ENCODE measurements around the gene PABPN1.
A peak's percentile ranks its signal among the peaks of the same experiment; 100 is the strongest.
"Not testable (repeated sequence)": the region's sequence is repeated elsewhere in the genome, so short reads cannot be mapped to it uniquely, and the experiment has no call there.

The PABPN1 gene

GRCh38 chr14:23301969-23302289 lies 19.3 kb upstream of the PABPN1 start:
- DNase-seq = no peak

GRCh38 chr14:23302290-23303225 lies 18.7 kb upstream of the PABPN1 start, which contains the start of gene PPP1R3E:
Gene PPP1R3E, minus strand, starts transcription at chr14:23302859. Its CDS starts 283 bp downstream, at chr14:23302576.
- peak; percentile 100 for DNase-seq

DNA sequence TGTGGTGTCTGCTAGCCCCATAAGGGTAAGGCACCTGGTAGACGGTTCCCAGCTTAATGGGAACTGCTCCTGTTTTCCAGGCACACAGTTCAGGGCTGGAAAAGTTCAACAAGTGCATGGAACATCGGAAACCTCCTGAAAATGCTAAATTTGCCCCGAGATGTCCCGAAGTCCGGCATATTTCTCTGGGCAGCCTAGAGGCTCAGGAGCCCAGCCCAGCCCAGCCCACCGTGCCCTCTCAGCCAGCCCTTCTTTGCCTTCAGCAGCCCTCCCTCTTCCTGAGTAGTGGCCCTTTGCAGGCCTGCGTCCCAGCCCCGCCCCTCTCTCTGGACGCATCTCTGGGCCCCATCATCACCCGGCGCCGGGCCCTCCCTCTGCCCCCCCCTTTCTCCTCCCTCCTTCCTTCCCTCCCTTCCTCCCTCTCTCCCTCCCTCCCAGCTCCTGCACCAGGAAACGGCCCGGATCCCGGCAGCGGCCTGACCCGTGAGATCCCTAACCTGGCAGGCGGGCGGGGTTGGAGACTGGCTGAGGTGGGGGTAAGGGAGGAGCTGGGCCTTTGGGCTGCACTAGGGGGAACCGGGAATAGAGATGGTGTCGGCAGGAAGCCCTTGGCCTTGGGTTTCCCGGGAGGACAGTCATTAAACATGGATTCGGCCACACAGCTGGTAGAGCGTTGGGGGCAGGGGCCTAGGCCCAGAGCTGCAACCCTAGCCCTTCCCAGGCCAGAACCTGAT lies 14.7 kb upstream of the PABPN1 start, which contains the start of gene BCL2L2:
Gene BCL2L2, plus strand, starts transcription at position 422 of the 734 bp plus-strand sequence. CDS start 935 bp downstream, outside the sequence.
- peak; percentile 100 for DNase-seq

- no peak for DNase-seq
Observed at GRCh38 chr14:23307146-23307530, 14.1 kb upstream of the PABPN1 start.

DNA sequence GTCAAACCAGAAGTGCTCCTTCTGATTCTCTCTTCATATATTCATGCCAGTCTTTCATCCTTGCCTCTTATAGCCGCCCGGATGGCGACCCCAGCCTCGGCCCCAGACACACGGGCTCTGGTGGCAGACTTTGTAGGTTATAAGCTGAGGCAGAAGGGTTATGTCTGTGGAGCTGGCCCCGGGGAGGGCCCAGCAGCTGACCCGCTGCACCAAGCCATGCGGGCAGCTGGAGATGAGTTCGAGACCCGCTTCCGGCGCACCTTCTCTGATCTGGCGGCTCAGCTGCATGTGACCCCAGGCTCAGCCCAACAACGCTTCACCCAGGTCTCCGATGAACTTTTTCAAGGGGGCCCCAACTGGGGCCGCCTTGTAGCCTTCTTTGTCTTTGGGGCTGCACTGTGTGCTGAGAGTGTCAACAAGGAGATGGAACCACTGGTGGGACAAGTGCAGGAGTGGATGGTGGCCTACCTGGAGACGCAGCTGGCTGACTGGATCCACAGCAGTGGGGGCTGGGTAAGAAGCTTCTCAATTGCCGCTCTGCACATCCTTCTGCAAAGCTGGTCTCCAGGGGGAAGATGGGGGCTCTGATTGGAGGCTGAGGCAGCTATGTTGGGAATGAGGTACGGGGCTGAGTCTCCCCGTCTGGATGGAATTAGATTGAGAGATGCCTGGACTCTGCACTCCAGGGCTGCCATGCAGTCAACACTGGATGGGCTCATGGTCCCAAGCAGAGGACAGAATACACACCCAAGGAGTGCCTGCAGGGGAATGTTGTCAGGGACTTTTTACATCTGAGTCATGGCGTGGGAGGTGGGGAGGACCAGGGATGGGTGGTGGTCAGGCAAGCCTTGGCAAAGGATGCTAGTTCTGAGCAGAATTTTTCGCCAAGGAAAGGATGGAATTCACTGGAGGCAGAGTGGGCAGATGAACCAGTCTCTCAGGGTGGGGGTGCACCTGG lies 13.3 kb upstream of the PABPN1 start:
- DNase-seq = no peak

GRCh38 chr14:23308721-23309445 lies 12.4 kb upstream of the PABPN1 start:
- no peak for DNase-seq

- no peak for DNase-seq
Observed at GRCh38 chr14:23310546-23310945, 10.7 kb upstream of the PABPN1 start.

GRCh38 chr14:23316300-23316699 lies 5.0 kb upstream of the PABPN1 start:
- DNase-seq = no peak

DNA sequence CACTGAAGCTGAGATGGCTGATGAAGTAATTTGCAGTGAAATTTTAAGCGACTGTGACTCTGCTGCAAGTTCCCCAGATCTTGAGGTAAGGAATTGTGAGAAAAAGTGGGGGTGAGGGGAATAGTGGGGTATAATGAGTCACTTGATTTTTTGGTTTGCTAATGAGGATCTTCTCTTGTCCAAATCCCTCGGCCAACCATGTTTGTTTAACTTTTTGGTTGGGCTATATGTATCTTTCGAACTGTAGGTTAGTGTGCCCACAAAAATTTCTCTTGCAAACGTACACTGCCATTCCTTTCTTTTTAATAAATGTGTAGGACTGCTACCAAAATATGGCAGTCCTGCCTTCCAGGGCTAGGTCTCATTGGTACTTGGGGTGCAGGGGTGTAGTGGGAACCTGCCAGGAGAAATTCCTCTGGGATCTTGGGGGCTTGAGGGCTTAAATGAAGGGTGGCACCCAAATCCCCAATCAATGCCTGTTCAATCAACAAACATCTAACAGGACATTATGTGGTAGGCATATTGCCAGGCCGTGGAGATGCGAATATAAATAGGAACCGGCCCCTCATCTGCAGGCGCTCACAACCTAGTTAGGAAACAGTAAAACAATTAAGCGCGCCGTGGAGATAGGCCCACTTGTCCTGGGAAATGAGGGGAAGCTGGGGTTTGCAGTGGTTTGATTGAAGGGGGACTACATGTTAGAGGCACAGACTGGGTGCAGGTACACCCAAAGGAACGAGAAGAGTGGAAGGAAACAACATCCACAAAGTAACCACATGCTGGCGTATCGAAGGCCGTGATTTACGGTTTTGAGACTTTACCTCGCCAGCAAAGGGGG lies 1.3 kb upstream of the PABPN1 start:
- DNase-seq = no peak

DNA sequence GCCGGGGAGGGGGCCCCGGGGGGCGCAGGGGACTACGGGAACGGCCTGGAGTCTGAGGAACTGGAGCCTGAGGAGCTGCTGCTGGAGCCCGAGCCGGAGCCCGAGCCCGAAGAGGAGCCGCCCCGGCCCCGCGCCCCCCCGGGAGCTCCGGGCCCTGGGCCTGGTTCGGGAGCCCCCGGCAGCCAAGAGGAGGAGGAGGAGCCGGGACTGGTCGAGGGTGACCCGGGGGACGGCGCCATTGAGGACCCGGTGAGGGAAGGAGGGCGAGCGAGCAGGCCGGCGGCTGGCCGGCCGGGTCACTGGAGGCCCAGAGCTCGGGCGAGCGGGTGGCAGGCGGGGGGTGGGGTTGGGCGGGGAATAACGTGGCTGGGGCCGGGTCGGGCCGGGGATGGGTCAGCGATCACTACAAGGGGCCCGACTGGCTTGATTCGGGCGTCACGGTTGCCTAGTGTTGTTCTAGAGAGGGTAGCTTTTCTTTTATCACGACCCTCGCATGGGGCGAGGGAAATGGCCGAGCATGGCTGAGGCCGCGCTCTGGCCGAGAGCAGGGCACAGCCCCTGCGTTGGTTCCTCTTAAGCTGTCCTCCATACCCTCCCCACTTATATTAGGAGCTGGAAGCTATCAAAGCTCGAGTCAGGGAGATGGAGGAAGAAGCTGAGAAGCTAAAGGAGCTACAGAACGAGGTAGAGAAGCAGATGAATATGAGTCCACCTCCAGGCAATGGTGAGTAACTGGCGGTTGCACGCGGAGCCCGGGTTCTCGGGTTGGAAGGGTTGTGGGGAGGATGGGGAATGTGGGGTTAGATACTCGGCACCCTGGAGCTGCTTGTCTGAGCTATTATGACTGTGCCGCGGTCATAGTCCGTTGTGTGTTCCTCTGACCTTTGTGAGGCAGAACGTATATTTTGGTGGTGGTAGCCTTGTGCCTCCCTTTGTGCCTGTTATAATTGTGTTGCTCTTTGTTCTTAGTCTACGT lies 603 bp downstream of the PABPN1 start:
- peak; percentile 79 for DNase-seq

DNA sequence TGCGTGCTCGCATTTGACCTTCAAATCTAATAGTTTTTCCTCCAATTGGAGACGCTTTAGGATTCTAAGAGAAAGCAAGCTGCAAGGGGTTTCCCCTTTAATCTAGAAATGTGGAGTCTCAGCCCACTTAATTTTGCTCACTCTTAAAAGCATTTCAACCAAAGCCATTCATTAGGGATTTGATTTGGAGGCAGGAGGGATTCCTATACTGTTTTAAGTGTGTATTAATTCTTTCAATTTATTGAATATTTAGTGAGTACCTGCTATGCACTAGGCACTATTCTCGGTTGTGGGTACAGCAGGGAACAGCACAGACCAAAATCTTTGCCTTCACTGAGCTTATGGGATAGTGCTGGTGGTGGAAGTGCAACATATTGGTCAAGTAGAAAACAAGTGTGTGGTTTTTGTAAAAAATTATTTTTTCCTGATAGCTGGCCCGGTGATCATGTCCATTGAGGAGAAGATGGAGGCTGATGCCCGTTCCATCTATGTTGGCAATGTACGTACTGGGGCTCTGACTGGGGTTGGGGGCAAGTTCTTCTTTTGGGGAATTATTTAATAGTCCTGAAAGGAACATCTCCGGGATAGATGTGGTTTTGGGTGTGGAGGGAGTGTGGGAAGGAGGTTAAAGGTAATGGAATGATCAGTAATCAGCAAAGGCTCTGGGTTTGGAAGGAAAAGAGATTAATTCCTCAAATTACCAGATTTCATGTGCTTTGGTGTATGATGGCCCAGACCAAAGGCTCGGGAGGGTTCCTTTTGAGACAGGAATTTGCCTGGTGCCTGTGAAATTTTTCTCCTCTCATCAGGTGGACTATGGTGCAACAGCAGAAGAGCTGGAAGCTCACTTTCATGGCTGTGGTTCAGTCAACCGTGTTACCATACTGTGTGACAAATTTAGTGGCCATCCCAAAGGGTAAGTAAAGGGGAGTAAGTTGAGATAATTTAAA lies 1.6 kb downstream of the PABPN1 start:
- DNase-seq = no peak

GRCh38 chr14:23323838-23324454 lies 2.7 kb downstream of the PABPN1 start:
- no peak for DNase-seq

- no peak for DNase-seq
Observed at GRCh38 chr14:23324455-23324846, 3.2 kb downstream of the PABPN1 start.

- no peak for DNase-seq
Observed at GRCh38 chr14:23324993-23325392, 3.7 kb downstream of the PABPN1 start.

- not testable (repeated sequence) for DNase-seq
Observed at GRCh38 chr14:23325746-23326145, 4.5 kb downstream of the PABPN1 start.

DNA sequence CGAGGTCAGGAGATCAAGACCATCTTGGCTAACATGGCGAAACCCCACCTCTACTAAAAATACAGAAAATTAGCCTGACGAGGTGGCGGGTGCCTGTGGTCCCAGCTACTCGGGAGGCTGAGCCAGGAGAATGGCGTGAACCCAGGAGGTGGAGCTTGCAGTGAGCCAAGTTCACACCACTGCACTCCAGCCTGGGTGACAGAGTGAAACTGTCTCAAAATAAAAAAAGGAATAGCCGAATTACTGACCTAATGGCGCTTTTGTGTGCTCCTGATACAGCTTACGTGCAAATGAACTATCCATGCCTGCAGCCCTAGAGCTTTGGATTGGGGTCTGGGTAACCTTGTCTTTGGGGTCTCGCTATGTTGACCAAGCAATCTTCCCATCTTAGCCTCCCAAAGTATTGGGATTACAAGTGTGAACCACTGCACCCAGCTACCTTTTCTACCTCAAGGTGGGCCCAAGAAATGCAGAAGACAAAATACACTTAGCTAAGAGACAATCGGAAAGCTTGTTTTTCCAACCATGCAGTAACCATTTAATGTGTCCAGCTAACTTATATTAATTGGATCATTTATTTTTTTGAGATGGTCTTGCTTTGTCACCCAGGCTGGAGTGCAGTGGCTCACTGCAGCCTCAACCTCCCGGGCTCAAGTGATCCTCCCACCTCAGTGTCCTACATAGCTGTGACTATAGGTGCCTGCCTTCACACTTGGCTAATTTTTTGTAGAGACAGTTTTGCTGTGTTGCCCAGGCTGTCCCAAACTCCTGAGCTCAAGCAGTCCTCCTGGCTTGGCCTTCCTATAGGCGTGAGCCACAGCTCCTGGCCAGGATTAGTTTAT lies 5.5 kb downstream of the PABPN1 start:
- no peak for DNase-seq
